A549 (cell line): Measurements from ENCODE around the gene PCBP3. TPM values are rescaled to one million over a fixed set of nuclear protein-coding genes. Genes with fewer than 3 reads are reported as not detected.

ENCODE experiments used
- ATAC-seq, 2 experiments: fragments of 200-7000 bp in 1 of 2; fragments of >200 bp in 1 of 2; cut with Nextera tagmentation in 1 of 2; cut with Tn5 transposase in 1 of 2; 3 replicates each; pipeline versions ENCODE4 v1.8.0 to v1.9.1; 2018 to 2020; ENCODE audit warnings: mild to moderate bottlenecking in 1 of 2, moderate library complexity in 1 of 2
- CTCF ChIA-PET: fragments of 300-600 bp; sonication (Branson Sonifier 250); formaldehyde crosslinking; extraction: SDS; loops from one replicate; lab custom pipeline; 2021; ENCODE audit warnings: antibody characterized with exemption, inconsistent platforms; lab: Yijun Ruan, JAX
- POLR2A ChIA-PET: fragments of 350-600 bp; formaldehyde crosslinking; extraction: SDS; loops from one replicate; lab custom pipeline; 2021; ENCODE audit warnings: antibody characterized with exemption, inconsistent platforms; lab: Yijun Ruan, JAX
- DNase-seq, 2 experiments: peaks; one replicate each; pipeline versions ENCODE4 v3.0.0 to v3.0.0-alpha.2; 2011 to 2016; ENCODE audit warnings: low read depth in 1 of 2, low spot score in 1 of 2
- FAIRE-seq: peaks from 2 replicates; lab custom pipeline; 2011; peaks lifted over from hg19 to GRCh38; lab: Jason Lieb, UNC
- H3K27ac ChIP-seq, 2 experiments: fragments of >200 bp; sonication (Bioruptor Twin); formaldehyde crosslinking; 3 replicates each; pipeline ENCODE4 v1.5.1; 2016 to 2017
- H3K4me1 ChIP-seq: fragments of >200 bp; sonication (Bioruptor Twin); formaldehyde crosslinking; 3 replicates; pipeline ENCODE4 v1.6.1; 2016
- H3K4me2 ChIP-seq: fragments of >200 bp; sonication (Bioruptor Twin); formaldehyde crosslinking; 3 replicates; pipeline ENCODE4 v1.6.1; 2016
- H3K4me3 ChIP-seq: fragments of >200 bp; sonication (Bioruptor Twin); formaldehyde crosslinking; 3 replicates; pipeline ENCODE4 v1.5.1; 2016
- H3K9me3 ChIP-seq: fragments of >200 bp; sonication (Bioruptor Twin); formaldehyde crosslinking; 3 replicates; pipeline ENCODE4 v1.6.1; 2016
- BHLHE40 ChIP-seq: IDR thresholded peaks from 2 replicates; pipeline ENCODE4 v1.6.1; 2012; ENCODE audit warnings: low read depth, low read length, inconsistent platforms
- CBX8 ChIP-seq: fragments of 200-600 bp; sonication (generic); IDR thresholded peaks from 2 replicates; pipeline ENCODE4 v1.6.1; 2016
- CEBPB ChIP-seq, 2 experiments: fragments of >200 bp in 1 of 2; sonication (Bioruptor Twin) in 1 of 2; formaldehyde crosslinking in 1 of 2; IDR thresholded peaks; 2 replicates each; pipeline ENCODE4 v1.6.1; 2012 to 2016
- CHD2 ChIP-seq: fragments of 150-350 bp; IDR thresholded peaks from 2 replicates; pipeline ENCODE4 v1.6.1; 2014; ENCODE audit warnings: low read length; ENCODE audit not compliant: partially characterized antibody
- E2F6 ChIP-seq: IDR thresholded peaks from 2 replicates; pipeline ENCODE4 v1.6.1; 2012; ENCODE audit warnings: low read depth, borderline replicate concordance
- EHF ChIP-seq: fragments of 250-450 bp; sonication (Bioruptor Pico); IDR thresholded peaks from 2 replicates; pipeline ENCODE4 v1.5.0; 2020; ENCODE audit warnings: mild to moderate bottlenecking
- EHMT2 ChIP-seq: fragments of 200-600 bp; sonication (generic); IDR thresholded peaks from 2 replicates; pipeline ENCODE4 v1.6.1; 2016; ENCODE audit warnings: antibody characterized with exemption, low read depth, mild to moderate bottlenecking, moderate library complexity
- ELK1 ChIP-seq: fragments of 150-350 bp; IDR thresholded peaks from 2 replicates; pipeline ENCODE4 v1.6.1; 2014; ENCODE audit warnings: low read depth, mild to moderate bottlenecking, low read length
- GATA3 ChIP-seq: IDR thresholded peaks from 2 replicates; pipeline ENCODE4 v1.6.1; 2012; ENCODE audit warnings: borderline replicate concordance
- HEYL ChIP-seq: fragments of 250-450 bp; sonication (Bioruptor Pico); IDR thresholded peaks from 2 replicates; pipeline ENCODE4 v1.8.0; 2021; ENCODE audit warnings: mild to moderate bottlenecking, moderate library complexity
- HOXA7 ChIP-seq: fragments of 250-450 bp; sonication (Bioruptor Pico); IDR thresholded peaks from 2 replicates; pipeline ENCODE4 v1.5.0; 2020; ENCODE audit warnings: mild to moderate bottlenecking, moderate library complexity
- HOXB5 ChIP-seq: fragments of 250-450 bp; sonication (Bioruptor Pico); IDR thresholded peaks from 2 replicates; pipeline ENCODE4 v1.5.0; 2020; ENCODE audit warnings: mild to moderate bottlenecking, moderate library complexity
- KDM5A ChIP-seq: fragments of 200-600 bp; sonication (generic); IDR thresholded peaks from 2 replicates; pipeline ENCODE4 v1.6.1; 2016; ENCODE audit warnings: antibody characterized with exemption, mild to moderate bottlenecking
- NR3C1 ChIP-seq: fragments of >200 bp; sonication (Bioruptor Twin); formaldehyde crosslinking; IDR thresholded peaks from 3 replicates; pipeline ENCODE4 v1.6.1; 2017
- POLR2AphosphoS2 ChIP-seq: conservative IDR thresholded peaks from 2 replicates; pipeline ENCODE4 v1.6.1; 2012; ENCODE audit warnings: low read length, improper control_type of control experiment, inconsistent platforms
- RAD21 ChIP-seq, 2 experiments: fragments of >200 bp in 1 of 2; sonication (Bioruptor Twin) in 1 of 2; formaldehyde crosslinking in 1 of 2; IDR thresholded peaks in 1 of 2; conservative IDR thresholded peaks in 1 of 2; 2 replicates in 1 of 2; 3 replicates in 1 of 2; pipeline ENCODE4 v1.6.1; 2012 to 2018; ENCODE audit warnings: inconsistent platforms in 1 of 2
- RFX5 ChIP-seq: fragments of 450-650 bp; IDR thresholded peaks from 2 replicates; pipeline ENCODE4 v1.7.1; 2014; ENCODE audit warnings: antibody characterized with exemption, mild to moderate bottlenecking, moderate library complexity
- TP53 ChIP-seq: fragments of 250-450 bp; sonication (Bioruptor Pico); IDR thresholded peaks from 2 replicates; pipeline ENCODE4 v1.5.0; 2021; ENCODE audit warnings: mild to moderate bottlenecking, moderate library complexity
- ZC3H11A ChIP-seq: fragments of 450-650 bp; IDR thresholded peaks from 2 replicates; pipeline ENCODE4 v1.6.1; 2014; ENCODE audit warnings: antibody characterized with exemption, mild to moderate bottlenecking
- WGBS: methylation state at CpG from one replicate; pipeline ENCODE4 v1.1.6; 2017; ENCODE audit errors: missing lambda C conversion rate; 5-methylcytosine and 5-hydroxymethylcytosine counted together
- polyA plus RNA-seq, 4 experiments: library from polyadenylated mRNA; depleted of rRNA in 3 of 4; stranded (reverse); fragments of >200 nt; fragmentation: RNase III in 1 of 4; extraction: RNeasy Plus Mini Kit Qiagen cat#74134 plus additional on column Dnase treatment in 1 of 4; gene quantifications; 2 replicates in 3 of 4; 3 replicates in 1 of 4; pipeline ENCODE4 v1.2.3, GENCODE V29; 2011 to 2017
- TF ChIP-seq, protein P1 (sequence below): fragments of >200 bp; sonication (Bioruptor Twin); formaldehyde crosslinking; IDR thresholded peaks from 2 replicates; pipeline ENCODE4 v1.6.1; 2016

The PCBP3 gene
- polyA plus RNA-seq, 2 of the 4 experiments (the other 2 are of a cell fraction), result 0.30 to 0.34 TPM

- no peak overlapping the region for H3K4me2 ChIP-seq
- no peak for ATAC-seq
- 57% methylated on average over 8 of the region's 26 CpGs for WGBS
- no peak overlapping the region for H3K4me3 ChIP-seq
- no peaks in the 10 kb centered on the region for H3K9me3 ChIP-seq
- no peaks in the 10 kb centered on the region for H3K4me1 ChIP-seq
- CTCF ChIA-PET, result no interaction called here
- POLR2A ChIA-PET, result no interaction called here
- TF ChIP-seq RFX5, result no peak
- no peak overlapping the region for H3K27ac ChIP-seq
- FAIRE-seq, result no peak
- no peak for DNase-seq
Observed at GRCh38 chr21:45892156-45892915, 248.8 kb downstream of the PCBP3 start.

DNA sequence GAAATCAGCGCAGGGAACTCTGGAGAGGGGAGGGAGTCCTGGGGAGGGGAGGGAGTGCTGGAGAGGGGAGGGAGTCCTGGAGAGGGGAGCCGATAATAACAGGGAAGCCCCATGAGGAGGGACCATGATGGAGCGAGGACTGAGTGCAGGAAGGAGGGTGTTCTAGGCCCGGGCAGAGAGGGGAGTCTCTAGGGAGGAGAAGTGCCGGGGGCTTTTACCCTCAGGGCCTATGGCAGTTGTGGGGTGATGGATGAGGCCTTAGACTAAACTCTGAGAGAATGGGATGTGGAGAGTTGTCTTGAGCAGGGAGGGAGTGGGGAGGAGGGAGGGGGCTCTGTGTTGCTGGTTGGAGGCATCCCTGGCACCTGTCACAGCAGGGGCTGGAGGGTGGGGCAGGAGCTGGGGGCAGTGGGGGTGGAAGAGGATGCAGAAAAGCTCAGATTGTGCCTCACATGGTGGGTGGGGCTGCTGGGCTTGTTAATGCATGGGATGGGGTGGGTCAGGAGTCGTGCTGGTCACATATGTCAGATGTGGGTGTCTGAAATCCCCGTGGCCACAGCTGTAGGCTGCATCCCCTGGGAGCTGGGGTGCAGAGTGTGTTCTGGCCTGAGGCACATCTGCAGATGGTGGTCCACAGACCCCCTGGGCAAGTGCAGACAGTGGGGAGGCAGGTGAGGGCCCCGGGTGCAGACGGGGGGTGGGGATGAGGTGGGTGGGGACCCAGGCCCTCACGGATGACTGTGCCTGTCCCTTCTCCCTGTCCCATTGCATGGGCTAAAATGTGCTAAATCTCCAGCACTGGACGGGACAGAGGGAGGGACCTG, 249.6 kb downstream of the PCBP3 start:
- no peaks in the 10 kb centered on the region for H3K4me1 ChIP-seq
- no peak for FAIRE-seq
- ATAC-seq, result no peak
- CTCF ChIA-PET, result no interaction called here
- WGBS, result 40% methylated on average over 8 of the region's 11 CpGs
- H3K27ac ChIP-seq, result no peak overlapping the region
- no peaks in the 10 kb centered on the region for H3K9me3 ChIP-seq
- TF ChIP-seq HOXA7 (CRISPR knock-in tag) (no peak), KDM5A (no peak), TP53 (no peak), GATA3 (no peak), RAD21 (conservative IDR thresholded peaks at IDR 0.05 in 1 of 2, IDR thresholded peaks at IDR 0.05 in 1 of 2) (no peak), ZC3H11A (no peak), CHD2 (no peak), ELK1 (no peak), HOXB5 (CRISPR knock-in tag) (no peak), CEBPB (IDR thresholded peaks at IDR 0.05) (no peak), POLR2AphosphoS2 (no peak), E2F6 (no peak), BHLHE40 (no peak), HEYL (CRISPR knock-in tag) (no peak)
- TF ChIP-seq, protein P1, sequence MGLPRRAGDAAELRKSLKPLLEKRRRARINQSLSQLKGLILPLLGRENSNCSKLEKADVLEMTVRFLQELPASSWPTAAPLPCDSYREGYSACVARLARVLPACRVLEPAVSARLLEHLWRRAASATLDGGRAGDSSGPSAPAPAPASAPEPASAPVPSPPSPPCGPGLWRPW, result no peak
- POLR2A ChIA-PET, result no interaction called here
- no peak overlapping the region for H3K4me2 ChIP-seq
- H3K4me3 ChIP-seq, result no peak overlapping the region
- no peak for DNase-seq

- FAIRE-seq, result no peak
- ATAC-seq, result no peak; a peak in 1 of 6 replicates
- POLR2A ChIA-PET, result no interaction called here
- H3K4me2 ChIP-seq, result no peak overlapping the region
- 29% methylated on average over 11 of the region's 16 CpGs for WGBS
- no peak for DNase-seq
- H3K4me3 ChIP-seq, result no peak overlapping the region
- no peaks in the 10 kb centered on the region for H3K4me1 ChIP-seq
- CTCF ChIA-PET, result no interaction called here
- TF ChIP-seq NR3C1 (no peak), POLR2AphosphoS2 (no peak), CEBPB (IDR thresholded peaks at IDR 0.05) (no peak), EHMT2 (no peak), EHF (CRISPR knock-in tag) (no peak), CBX8 (no peak), HOXB5 (CRISPR knock-in tag) (no peak)
- no peaks in the 10 kb centered on the region for H3K9me3 ChIP-seq
- H3K27ac ChIP-seq, result no peak overlapping the region
Observed at GRCh38 chr21:45893740-45894449, 250.4 kb downstream of the PCBP3 start.
